Hippocampal formation (tissue), 2 donors: Measurements from ENCODE around the gene AHNAK.
"Not testable (repeated sequence)": the region's sequence is repeated elsewhere in the genome, so short reads cannot be mapped to it uniquely, and the experiment has no call there.

Experiments
- DNase-seq, 2 donors: peaks; one replicate each; lab custom pipeline; 2025; lab: John Stamatoyannopoulos, UW

Gene AHNAK

DNA sequence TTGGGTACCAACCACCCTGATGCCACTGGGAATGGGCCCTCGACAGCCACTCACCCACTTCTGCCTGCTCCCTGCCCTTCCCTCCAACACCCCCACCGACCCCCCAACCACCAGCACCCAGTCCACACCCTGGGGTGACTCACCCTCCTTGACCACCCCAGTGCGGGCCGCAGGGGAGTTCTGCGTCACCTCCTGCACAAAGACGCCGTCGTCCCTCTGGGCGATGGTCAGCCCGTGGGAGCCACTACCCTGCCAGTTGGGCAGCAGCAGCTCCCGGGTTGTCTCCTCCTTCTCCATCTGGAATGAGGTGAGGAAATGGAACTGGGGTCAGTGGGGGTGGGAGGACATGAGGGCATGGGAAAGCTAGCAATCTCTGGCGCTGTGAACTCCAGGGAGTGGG is 10.8 kb downstream of the AHNAK start:
- DNase-seq: no peak

DNA sequence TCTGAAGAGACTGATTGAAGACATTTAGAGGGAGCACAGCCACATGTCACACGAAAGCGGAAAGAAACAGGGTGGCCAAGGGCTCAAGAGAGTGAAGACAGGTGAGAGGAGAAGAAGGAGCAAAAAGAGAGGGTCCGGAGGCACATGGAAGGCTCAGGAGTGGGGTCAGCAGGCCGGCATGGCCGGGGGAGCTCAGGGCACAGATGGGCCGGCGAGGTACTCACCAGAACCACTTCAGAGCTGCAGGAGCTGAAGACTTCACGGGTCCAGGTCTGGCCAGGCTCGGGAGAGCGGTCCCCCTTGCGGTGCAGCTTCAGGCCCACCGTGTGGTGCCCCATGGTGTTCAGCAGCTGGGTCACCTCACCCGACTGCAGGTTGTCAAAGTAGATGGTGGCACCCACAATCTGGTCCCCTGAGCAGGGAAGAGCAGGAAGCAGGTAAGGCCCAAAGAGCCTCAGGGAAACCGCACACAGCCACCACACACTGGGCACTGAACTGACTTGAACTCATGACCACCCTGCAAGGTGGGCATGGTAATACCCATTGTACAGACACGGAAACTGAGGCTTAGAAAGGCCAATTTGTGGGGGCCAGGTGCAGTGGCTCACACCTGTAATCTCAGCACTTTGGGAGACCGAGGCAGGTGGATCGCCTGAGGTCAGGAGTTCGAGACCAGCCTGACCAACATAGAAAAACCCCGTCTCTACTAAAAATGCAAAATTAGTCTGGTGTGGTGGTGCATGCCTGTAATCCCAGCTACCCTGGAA is 11.6 kb downstream of the AHNAK start:
- no peak for DNase-seq

DNA sequence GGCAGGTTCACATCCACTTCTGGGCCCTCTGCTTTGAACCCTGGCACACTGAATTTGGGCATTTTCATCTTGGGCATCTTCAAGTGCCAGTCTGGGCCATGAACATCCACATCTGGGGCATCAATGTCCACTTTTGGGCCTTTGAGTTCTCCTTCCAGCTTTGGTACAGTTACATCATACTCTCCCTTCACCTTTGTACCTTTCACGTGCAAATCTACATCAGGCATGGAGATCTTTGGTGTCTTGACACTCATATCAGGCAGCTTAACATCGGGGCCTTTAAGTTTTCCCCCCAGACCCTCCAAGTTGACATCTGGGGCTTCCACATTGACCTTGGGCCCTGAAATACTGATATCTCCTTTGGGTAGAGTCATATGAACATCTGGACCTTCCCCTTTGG is 14.5 kb downstream of the AHNAK start:
- no peak for DNase-seq

DNA sequence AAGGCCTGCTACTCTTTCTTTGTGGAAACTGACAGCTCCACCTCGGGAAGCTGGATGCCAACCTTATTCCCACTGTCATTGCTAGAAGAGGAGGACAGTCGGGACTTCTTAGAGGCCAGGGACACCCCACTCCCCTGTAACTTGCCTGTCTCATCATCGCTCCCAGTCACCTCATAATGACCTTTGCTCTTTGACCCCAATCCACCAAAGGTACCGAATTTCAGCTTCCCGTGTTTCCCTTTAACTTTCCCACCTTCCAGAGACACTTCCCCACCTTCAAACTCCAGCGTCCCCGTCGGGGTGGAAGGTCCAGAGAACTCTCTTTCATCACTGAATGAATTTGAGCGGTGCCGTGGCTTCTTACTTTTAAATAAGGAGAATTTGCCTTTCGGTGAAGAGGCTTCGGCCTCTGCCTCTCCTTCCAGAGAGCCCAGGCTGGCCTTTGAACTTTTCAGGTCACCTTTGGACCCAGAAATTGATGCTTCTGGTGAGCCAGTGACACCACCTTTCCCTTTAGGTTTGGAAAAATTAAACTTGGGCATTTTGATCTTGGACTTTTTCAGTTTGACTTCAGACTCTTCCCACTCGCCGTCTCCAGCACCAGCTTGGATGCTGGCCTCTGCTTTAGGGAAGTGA is 29.8 kb downstream of the AHNAK start:
- no peak for DNase-seq

DNA sequence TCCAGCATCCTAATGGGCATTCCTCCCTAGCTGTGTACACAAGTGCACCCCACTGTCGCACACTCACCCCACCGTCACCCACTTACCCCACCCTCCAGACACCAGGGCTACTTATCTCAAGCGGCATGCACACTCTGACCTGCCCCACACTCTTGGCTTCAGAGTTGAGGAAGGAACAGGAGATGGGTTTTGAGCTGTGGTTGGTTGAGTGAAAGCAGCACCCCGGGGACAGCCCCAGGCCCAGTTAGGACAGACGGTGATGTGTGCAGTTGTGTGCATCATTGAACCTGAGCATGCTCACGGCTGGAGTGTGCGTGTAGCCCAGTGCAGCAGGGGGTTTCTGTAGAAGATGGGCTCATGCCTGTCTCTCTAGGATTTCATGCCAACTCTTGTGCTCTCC is 32.5 kb downstream of the AHNAK start:
- DNase-seq: no peak

DNA sequence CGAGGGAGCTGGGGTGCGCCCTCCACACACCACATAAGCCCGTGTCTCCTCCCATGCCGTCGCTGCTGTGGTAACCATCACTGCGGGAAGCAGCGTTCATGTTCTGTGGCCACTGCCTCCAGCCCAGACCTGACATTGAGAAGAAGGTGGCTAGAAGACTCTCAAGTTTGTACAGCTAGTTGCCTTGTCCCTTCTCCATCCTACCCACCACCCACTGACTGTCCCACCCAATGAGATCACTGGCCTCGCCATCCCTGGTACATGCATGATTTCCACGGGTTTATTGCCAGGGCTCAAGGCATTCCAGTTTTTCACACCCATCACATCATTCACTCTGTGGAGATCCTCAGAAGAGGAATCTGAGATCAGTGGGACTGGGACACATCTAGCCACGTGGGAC is 33.0 kb downstream of the AHNAK start:
- no peak for DNase-seq

DNA sequence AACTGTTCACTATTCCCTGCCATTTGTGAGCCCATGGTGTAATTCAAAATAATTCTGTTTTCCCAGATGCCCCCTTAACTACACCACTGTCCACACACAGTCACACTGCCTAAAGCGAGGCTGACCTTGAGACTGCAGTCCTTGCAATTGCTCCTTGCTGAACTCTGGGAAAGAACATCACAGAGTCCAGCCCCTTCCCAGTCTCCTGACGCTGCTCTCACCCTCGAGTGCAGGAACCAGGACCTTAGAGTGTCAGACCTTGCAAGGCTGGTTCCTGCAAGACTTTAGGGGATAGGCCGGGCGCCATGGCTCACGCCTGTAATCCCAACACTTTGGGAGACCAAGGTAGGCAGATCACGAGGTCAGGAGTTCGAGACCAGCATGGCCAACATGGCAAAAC is 33.6 kb downstream of the AHNAK start:
- no peak for DNase-seq

DNA sequence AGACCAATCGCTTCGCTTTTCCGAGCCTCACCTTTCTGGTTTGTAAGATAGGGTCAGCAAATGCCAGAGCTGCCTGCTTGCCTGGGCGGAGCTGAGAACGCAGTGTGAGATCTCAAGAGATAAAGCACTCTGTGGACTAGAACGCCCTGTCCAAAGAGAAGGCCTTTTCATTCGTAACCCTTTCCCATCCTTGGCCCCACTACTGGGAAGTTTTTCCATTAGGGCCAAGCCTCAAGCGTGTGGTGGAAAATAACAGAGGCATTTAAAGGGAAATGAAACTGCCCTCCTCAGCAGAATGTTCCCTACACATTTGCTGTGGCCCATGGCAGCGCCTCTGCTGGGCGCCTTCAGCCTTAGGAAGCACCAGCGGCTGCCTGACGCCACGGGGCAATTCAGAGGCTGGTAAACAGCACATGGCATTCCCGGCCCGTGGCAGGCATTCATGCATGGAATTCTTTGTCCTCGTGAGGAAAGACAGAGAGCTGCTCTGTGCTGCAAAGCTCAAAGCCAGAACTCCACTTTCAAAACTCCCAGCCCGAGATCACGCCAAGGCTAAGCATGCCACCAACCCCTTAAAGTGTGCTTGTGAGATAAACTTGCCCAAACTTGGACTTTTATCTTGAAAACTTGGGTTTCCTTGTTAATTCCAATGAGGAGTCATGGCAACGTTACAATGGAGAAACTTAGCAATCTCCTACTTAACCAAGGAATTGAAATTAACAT is 38.1 kb downstream of the AHNAK start:
- peak; percentile 79 to 86 for DNase-seq

DNA sequence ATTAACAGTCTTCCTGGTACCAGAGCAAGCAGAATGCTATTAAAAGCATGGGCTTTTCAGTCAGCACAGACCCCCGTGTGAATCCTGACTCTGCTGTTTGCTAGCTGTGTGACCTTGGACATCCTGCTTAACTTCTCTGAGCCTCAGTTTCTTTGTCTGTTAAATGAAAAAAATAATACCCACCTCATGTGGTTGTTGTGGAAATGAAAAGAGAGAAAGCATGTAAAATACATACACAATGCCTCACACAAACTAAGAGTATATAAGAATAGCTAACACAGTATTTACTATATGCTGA is 39.5 kb downstream of the AHNAK start:
- no peak for DNase-seq

DNA sequence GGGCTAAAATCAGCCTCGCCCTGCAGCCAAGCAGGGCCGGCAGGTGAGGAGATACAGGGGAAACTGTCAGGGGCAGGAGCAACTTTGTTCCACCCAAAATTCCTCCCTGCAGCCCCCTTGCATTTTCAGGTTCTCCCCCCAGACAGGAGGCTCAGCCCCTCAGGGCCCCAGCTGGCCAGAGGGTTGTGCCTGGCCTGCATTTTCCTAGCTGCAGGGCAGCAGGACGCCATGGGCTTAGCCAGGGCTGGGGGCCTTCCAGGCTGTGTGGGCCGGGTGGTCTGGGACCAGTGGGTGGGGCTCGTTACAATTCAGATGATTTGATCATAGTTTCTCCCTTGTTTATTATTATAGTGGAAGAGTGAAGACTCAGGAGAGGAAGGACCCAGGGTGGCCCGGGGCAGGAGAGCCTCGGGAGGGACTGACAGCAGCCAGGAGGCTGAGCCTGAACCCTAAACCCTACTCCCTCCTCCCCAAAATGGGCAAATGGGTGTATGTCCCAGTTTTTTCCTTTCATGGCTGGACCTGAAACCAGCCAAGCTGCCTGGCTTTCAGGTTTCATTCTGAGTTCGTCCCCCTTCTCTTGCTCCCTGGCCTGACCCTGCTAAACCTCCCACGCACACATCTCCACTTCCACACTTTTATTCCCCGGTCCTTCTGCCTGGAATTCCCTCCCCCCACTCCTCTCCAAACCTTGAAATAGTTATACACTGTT is 40.0 kb downstream of the AHNAK start:
- DNase-seq: no peak

DNA sequence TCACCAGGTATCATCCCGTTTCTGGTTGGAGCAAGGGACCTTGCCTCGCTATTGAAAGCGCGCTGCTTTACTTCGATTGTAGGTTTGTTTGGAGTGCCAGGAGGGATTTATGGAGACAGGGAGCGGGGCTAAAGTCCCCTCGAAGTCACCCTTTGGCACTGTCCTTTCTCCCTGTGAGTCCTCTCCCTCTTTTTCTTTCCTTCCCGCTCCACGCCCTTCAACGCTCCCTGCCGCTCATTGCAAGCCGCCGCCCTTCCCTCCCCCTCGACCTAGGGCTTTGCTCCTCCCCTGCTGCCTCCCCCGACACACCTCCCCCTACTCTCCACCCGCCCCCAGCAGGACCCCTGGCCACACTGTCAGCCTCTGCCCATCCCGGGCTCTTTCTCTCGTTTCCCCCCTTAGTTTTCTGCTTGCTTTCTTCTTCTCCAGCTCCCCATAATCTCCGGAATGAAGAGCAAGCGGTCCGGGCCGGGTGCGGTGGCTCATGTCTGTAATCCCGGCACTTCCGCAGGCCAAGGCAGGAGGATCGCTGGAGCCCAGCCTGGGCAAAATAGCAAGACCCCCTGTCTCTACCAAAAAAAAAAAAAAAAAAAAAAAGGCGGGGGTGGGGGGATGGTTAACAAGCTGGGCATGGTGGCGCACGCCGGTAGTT is 41.0 kb downstream of the AHNAK start:
- DNase-seq: no peak

DNA sequence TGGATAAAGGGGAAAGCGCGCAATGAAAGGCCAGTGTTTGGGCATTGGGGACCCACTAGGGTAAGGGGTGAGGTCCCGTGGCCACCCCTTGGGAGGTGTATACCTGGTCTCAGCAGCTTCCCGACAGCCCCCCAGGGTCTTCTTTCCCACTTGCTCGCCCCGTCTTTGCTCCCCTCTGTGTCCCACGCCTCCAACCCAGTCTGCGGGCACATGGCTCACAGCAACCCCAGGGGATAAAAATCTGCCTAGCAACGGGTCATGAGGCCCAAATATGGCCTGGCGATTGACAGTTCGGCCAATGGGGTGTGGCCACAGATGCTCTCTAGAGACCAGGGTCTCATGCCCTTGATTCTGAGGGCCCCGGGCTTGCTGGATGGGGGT is 41.6 kb downstream of the AHNAK start:
- DNase-seq: no peak

DNA sequence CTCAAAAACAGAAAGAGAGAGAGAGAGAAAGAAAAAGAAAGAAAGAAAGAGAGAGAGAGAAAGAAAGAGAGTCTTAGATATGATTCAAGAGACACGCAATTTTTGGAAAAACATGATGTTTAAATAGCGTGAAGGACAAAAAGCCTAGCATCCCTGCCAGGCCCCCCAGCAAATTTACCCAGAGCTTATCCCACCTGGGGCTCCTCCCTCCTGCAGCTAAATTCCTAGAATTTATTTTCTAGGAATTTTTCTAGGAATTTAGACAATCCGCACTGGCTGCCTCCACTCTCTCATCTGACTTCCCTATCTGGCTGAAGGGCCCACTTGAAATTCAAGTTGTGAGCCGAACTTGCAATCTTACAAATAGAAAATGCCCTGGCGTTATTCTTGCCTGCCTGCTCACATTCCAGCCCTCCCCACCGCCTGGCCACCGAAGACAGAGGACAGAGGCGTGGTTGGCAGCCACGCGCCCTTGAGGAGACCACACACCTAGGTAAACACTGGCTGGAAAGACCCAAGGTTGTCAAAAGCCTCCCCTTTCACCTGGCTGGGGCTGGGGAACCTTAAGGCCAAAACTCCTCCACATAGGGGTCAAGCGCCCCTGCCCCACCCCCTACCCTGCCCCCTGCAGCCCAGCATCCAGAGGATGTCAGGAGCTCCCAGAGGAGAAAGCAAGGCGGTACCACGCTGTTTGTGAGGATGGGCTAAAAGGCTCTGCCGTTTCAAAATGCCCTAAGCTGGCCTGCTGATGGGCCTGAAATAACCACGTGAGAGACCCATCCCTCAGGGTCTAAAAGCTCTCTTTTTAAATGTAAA is 42.2 kb downstream of the AHNAK start:
- no peak for DNase-seq

DNA sequence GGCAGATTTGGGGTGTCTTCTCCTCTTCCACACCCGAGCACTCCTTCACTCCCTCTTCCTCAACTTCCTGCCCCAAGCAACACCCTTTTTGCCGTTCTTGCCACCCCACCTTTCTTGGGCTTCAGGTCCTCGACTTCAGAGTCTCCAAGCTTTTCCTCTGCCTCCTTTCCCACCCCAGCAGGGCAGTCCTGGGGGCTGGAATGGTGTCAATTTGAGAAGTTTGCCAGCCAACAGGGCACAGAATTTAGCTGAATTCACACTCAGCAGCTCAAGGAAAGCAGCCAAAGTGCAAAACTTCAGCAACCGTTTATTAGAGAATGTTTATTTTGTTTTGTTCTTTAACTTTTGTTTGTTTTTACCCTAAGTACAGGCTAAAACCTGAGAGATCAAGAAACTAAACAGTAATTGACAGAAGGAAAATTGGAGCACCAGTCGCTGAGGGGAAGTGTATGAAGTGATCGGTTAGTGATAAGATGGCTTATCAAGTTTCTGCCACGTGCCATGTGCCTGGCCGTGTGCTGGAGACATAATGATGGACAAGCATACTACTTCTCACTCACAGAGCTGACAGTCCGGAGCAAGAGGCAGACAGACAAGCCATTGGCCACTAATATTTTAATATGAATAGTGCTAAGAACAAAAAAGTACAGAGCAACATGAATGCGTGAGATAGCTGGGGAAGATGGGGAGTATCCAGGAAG is 44.4 kb downstream of the AHNAK start:
- peak in 1 of 2 donors; percentile 55 for DNase-seq

DNA sequence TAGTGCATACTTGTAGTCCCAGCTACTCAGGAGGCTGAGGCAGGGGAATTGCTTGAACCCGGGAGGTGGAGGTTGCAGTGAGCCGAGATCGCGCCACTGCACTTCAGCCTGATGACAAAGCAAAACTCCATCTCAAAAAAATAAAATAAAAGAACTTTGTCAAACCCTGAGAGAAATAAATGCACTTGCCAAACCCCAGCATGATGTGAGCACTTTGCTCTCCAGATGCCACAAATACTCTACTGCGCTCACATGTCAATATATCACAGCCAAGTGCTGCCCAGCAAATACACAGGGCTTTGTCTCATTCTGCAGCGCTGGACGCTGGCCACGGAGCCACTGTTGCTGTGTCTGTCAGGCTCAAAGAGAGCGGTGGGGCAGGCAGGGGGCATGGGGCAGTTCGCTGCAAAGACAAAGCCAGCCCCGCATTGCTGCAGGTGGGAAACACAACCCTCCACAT is 45.1 kb downstream of the AHNAK start:
- peak; percentile 88 to 94 for DNase-seq

DNA sequence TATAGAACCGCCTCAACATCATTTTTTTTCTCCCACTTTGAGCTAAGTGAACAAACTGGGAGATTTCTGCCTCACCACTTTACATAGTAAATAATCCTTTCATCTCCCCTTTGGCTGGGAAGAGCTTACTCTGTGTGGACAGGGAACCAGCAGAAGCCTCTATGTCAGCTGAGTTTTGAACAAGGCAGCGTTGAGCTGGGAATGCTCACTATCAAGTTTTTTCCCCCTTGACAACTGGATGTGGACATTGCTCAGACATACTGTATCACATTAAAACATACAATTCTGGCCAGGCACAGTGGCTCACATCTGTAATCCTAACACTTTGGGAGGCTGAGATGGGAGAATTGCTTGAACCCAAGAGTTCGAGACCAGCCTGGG is 46.0 kb downstream of the AHNAK start:
- no peak for DNase-seq

DNA sequence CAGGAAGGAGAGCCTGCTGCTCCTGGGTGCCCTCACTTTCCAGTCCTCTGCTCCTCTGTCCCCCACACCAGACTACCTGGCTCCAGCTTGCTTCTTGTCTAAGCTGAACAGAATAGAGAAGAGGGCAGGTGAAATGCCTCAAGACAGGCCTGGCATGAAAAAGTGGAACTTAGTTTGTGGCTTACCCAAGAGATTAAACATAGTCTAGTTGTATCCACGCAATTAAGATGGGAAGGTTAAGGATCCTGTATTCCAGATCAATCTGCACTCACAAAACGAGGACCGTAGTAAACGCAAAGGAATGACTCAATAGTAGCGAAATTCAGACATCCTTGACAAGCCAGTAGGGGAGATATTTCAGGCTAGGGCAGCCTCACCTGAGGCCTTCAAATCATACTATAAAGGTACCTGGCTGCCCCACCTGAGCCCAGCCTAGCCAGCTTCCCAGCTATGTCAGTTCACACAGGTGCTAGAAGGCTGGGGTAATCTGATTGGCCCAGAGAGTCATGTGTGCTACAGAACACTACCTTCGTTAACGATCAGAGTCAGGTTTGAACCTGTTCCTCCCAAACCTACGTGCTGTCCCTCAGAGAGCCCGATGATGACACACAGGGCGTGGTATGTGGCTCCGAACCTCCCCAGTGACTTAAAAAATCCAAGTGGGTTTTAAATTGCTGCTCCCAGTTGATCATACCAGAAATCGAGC is 46.5 kb downstream of the AHNAK start:
- no peak for DNase-seq

DNA sequence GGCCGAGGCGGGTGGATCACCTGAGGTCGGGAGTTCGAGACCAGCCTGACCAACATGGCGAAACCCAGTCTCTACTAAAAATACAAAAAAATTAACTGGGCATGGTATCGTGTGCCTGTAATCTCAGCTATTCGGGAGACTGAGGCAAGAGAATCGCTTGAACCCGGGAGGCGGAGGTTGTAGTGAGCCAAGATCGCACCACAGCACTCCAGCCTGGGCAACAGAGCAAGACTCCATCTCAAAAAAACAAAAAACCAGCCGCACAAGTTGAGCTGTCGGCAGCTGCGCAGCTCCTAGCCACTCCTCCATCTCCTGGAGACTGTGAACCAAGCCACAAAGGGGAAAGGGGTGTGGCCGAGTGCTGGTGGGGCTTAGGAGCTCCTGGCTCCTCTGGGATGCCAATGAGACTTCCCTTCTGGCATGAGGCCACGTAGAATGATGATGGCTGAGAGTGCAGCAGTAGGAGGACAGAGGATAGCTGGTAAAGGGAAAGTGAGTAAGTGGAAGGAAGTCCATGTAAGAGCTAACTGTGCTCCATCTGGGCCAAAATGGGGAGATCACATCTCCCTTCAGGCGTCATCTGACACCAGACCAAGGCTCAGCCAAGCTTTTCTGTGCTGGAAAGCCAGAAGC is 47.2 kb downstream of the AHNAK start:
- not testable (repeated sequence) for DNase-seq

DNA sequence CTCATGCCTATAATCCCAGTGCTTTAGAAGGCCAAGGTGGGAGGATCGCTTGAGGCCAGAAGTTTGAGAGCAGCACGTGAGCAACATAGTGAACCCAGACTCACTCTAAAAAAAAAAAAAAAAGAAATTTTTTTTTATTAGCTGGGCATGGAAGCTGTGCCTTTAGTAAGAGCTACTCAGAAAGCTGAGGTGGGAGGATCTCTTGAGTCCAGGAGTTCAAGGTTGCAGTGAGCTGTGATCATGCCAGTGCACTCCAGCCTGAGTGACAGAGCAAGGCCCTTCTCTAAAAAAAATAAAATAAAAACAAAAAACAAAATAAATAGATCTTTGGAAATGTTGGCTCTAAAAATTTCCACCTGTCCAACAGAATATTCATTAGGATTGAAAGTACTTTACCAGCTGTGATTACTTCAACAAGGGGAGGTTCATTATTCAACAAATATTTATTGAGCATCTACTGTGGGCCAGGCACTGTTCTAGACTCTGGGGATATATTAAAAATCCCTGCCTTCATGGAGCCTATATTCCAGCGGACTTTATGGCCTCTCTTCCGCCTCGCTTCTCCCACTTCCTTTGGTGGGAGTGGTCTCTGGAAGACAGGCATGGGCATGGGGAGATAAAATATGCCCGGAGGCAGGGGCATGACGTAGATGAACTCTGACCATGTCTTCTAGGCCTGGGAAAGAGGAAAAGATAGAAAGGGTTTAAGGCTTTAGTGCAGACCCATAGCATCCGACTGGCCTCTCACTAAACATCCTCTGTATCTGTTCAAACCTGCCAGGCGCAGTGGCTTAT is 47.9 kb downstream of the AHNAK start:
- DNase-seq: no peak
